Epithelial cell of esophagus (primary cell): Measurements from ENCODE around the gene SH2D1A.
"Not testable (repeated sequence)": the region's sequence is repeated elsewhere in the genome, so short reads cannot be mapped to it uniquely, and the experiment has no call there.

ENCODE experiments used
- DNase-seq: peaks from one replicate; pipeline ENCODE4 v3.0.0; 2010; ENCODE audit warnings: low read depth
- H3K4me3 ChIP-seq: 2 replicates; pipeline ENCODE4 v1.5.1; 2011; ENCODE audit warnings: mild to moderate bottlenecking, low read length, control low read depth
- CTCF ChIP-seq: IDR thresholded peaks from 2 replicates; pipeline ENCODE4 v1.5.1; 2011; ENCODE audit warnings: low read depth, mild to moderate bottlenecking, low read length, control low read depth, inconsistent platforms; ENCODE audit not compliant: insufficient read depth; ENCODE audit errors: missing control alignments

SH2D1A gene

DNA sequence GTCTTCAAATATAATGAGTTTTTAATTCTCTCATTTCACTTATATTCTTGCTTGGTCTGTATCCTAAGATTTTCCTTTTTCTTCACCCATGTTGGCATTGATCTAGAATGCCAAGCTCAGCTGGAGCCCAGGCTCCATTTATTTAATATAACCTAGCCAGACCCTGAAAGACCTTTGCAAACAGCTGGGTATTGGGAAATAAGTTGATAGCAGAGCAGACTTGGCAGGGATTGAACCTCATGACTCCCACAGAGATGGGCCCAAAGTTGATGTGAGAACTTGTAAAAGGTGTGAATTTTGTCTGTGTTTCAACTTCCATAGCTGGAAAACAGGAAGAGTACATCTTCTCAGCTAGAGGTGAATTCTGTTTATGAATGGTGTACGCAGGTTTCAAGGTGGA lies 59.5 kb downstream of the SH2D1A start:
- TF ChIP-seq CTCF: no peak
- no peak for DNase-seq
- H3K4me3 ChIP-seq: no peak overlapping the region

DNA sequence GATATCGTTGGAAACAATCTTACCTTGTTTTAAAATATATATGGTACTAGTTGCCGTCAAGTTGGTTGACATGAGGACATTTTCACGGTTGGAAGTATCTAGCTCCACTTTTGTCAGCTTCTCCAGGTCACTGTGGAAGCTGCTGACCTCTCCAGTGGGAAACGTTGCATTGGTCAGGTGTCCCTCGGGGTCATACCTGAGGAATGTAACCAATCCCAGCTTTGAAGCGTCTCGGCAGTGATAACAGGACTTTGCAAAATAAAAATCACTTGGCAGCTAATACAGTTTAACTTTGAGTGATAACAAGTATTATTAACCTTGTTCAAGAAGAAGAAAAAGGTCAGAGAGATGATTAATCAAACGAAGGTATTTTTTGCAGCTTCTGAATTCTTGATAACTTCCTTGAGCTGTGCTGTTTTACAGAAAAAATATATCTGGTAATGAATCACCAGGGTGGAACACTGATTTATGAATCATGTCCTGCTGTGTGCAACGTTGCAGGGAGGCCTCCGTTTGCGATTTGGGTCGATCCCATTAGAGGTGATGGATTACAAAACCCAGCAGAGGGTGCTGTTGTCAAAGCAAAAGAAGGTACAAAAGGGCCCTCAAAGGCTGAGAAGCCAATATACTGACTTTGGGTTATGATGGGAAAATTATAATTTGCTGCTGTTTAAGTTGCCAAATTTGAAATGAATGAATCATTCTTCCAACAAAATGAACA lies 60.1 kb downstream of the SH2D1A start:
- H3K4me3 ChIP-seq: no peak overlapping the region
- DNase-seq: peak; percentile 85
- peak; percentile 53 for TF ChIP-seq CTCF

- TF ChIP-seq CTCF: no peak
- H3K4me3 ChIP-seq: no peak overlapping the region
- DNase-seq: no peak
These were observed 60.9 kb downstream of the SH2D1A start for GRCh38 chrX:124407226-124407625.

- H3K4me3 ChIP-seq, DNase-seq: not testable (repeated sequence)
These were observed 62.0 kb downstream of the SH2D1A start for GRCh38 chrX:124408380-124408779.

GRCh38 chrX:124413244-124413643 lies 66.9 kb downstream of the SH2D1A start:
- no peak for DNase-seq
- no peak for TF ChIP-seq CTCF
- H3K4me3 ChIP-seq: no peak overlapping the region

GRCh38 chrX:124414281-124414680 lies 67.9 kb downstream of the SH2D1A start:
- no peak for TF ChIP-seq CTCF
- H3K4me3 ChIP-seq: no peak overlapping the region
- no peak for DNase-seq

DNA sequence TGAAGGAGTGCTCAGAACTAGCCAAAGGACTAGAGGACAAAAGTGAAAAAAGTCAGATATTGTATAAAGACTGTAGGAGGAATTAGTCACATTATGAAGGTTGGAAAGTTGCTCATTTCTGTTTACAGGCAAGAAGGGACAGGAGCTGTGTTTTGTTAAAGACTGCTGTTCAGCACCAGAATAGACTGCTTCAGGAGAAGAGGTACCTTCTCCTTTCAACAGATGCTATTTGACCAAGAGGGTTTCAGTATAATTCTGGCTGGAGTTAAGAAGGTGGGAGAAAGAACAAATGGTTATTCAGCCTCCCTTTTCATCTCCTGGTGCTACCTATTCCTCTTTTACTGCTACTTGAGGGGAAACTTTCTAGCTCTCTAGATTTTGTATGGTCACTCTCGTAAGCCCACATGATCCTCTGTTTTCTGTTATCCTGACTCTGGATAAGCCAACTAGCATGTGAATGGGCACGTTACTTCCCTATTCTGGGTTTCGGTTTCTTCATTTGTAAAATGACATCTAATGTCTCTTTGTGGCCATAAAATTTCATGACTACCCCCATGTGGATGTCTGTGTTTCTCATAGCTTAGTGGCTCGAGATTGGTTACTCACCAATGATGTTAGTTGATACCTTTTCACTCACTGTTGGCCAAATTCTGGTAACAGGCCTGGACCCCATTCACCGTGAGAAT lies 68.9 kb downstream of the SH2D1A start:
- DNase-seq: no peak
- TF ChIP-seq CTCF: no peak
- no peak overlapping the region for H3K4me3 ChIP-seq
